ENCODE data around the gene DUSP19. TPM values are rescaled to one million over a fixed set of nuclear protein-coding genes. Genes with fewer than 3 reads are reported as not detected.

The DUSP19 gene
- polyA plus RNA-seq, 1 donor (not counting 4 experiments of a cell fraction or from before 2014, with no cell fraction given): 1.1 TPM

GRCh38 chr2:183089192-183089851 is 10.8 kb downstream of the DUSP19 start:
- Histone ChIP-seq H3K9me1 (ENCODE audit: control insufficient read depth, extremely low read depth, insufficient read depth, low read length) (no peaks in the 10 kb centered on the region), H3K9me3 (ENCODE audit: control insufficient read depth, low read depth, low read length) (no peaks in the 10 kb centered on the region), H4K20me1 (ENCODE audit: control insufficient read depth, extremely low read depth, insufficient read depth, low read length) (no peaks in the 10 kb centered on the region), H3K4me3 (ENCODE audit: control insufficient read depth in 2 of 3, extremely low read depth in 1 of 3, insufficient read depth in 2 of 3, low read depth in 1 of 3, low read length in 3 of 3) (no peak overlapping the region), H3K36me3 (ENCODE audit: control insufficient read depth in 2 of 2, extremely low read depth in 1 of 2, insufficient read depth in 2 of 2, low read length in 2 of 2) (no peaks in the 10 kb centered on the region), H3K79me2 (ENCODE audit: control insufficient read depth, insufficient read depth, low read length) (no peaks in the 10 kb centered on the region), H3K4me2 (ENCODE audit: control insufficient read depth, extremely low read depth, insufficient read depth, low read depth, low read length) (no peak overlapping the region), H3K27me3 (ENCODE audit: control insufficient read depth, extremely low read depth, insufficient read depth, low read length) (no peaks in the 10 kb centered on the region), H3K4me1 (ENCODE audit: control insufficient read depth, extremely low read depth, insufficient read depth, low read length) (no peaks in the 10 kb centered on the region), H2AFZ (ENCODE audit: control insufficient read depth, low read length) (no peak overlapping the region), H3K27ac (ENCODE audit: control insufficient read depth, insufficient read depth, low read length) (no peak overlapping the region), H3K9ac (ENCODE audit: control insufficient read depth, extremely low read depth, insufficient read depth, low read length) (no peak overlapping the region)
- FAIRE-seq: no peak
- DNase-seq (ENCODE audit: low read depth, low spot score): no peak
- dilution Hi-C loops (cut with MboI; ENCODE audit: extremely low pct_ligation_motif_present, low sequenced_read_pairs): no loop called here
- TF ChIP-seq EZH2 (IDR thresholded peaks at IDR 0.05; ENCODE audit: low read length) (no peak), CTCF (optimal IDR thresholded peaks at IDR 0.05 in 1 of 3, IDR thresholded peaks at IDR 0.05 in 1 of 3, conservative IDR thresholded peaks at IDR 0.05 in 1 of 3; ENCODE audit: extremely low read depth in 1 of 3, insufficient read depth in 2 of 3, low read length in 3 of 3) (no peak)

- no peaks in the 10 kb centered on the region for H3K36me3 ChIP-seq (ENCODE audit: control insufficient read depth in 2 of 2, extremely low read depth in 1 of 2, insufficient read depth in 2 of 2, low read length in 2 of 2)
- H3K9me1 ChIP-seq (ENCODE audit: control insufficient read depth, extremely low read depth, insufficient read depth, low read length): no peaks in the 10 kb centered on the region
- no peaks in the 10 kb centered on the region for H4K20me1 ChIP-seq (ENCODE audit: control insufficient read depth, extremely low read depth, insufficient read depth, low read length)
- TF ChIP-seq CTCF (optimal IDR thresholded peaks at IDR 0.05 in 1 of 3, IDR thresholded peaks at IDR 0.05 in 1 of 3, conservative IDR thresholded peaks at IDR 0.05 in 1 of 3; ENCODE audit: extremely low read depth in 1 of 3, insufficient read depth in 2 of 3, low read length in 3 of 3) (no peak), EZH2 (IDR thresholded peaks at IDR 0.05; ENCODE audit: low read length) (no peak)
- dilution Hi-C loops (cut with MboI; ENCODE audit: extremely low pct_ligation_motif_present, low sequenced_read_pairs): no loop called here
- H3K4me2 ChIP-seq (ENCODE audit: control insufficient read depth, extremely low read depth, insufficient read depth, low read depth, low read length): no peak overlapping the region
- no peak for DNase-seq (ENCODE audit: low read depth, low spot score)
- H3K4me3 ChIP-seq (ENCODE audit: control insufficient read depth in 2 of 3, extremely low read depth in 1 of 3, insufficient read depth in 2 of 3, low read depth in 1 of 3, low read length in 3 of 3): no peak overlapping the region
- H3K9ac ChIP-seq (ENCODE audit: control insufficient read depth, extremely low read depth, insufficient read depth, low read length): no peak overlapping the region
- H3K27ac ChIP-seq (ENCODE audit: control insufficient read depth, insufficient read depth, low read length): no peak overlapping the region
- no peak overlapping the region for H2AFZ ChIP-seq (ENCODE audit: control insufficient read depth, low read length)
- no peaks in the 10 kb centered on the region for H3K27me3 ChIP-seq (ENCODE audit: control insufficient read depth, extremely low read depth, insufficient read depth, low read length)
- H3K9me3 ChIP-seq (ENCODE audit: control insufficient read depth, low read depth, low read length): no peaks in the 10 kb centered on the region
- FAIRE-seq: no peak
- no peaks in the 10 kb centered on the region for H3K79me2 ChIP-seq (ENCODE audit: control insufficient read depth, insufficient read depth, low read length)
- no peaks in the 10 kb centered on the region for H3K4me1 ChIP-seq (ENCODE audit: control insufficient read depth, extremely low read depth, insufficient read depth, low read length)
These were observed 12.9 kb downstream of the DUSP19 start for GRCh38 chr2:183091318-183091953.

Measured in keratinocyte (primary cell).